ENCODE measurements around the gene GRM5.

The GRM5 gene

DNA sequence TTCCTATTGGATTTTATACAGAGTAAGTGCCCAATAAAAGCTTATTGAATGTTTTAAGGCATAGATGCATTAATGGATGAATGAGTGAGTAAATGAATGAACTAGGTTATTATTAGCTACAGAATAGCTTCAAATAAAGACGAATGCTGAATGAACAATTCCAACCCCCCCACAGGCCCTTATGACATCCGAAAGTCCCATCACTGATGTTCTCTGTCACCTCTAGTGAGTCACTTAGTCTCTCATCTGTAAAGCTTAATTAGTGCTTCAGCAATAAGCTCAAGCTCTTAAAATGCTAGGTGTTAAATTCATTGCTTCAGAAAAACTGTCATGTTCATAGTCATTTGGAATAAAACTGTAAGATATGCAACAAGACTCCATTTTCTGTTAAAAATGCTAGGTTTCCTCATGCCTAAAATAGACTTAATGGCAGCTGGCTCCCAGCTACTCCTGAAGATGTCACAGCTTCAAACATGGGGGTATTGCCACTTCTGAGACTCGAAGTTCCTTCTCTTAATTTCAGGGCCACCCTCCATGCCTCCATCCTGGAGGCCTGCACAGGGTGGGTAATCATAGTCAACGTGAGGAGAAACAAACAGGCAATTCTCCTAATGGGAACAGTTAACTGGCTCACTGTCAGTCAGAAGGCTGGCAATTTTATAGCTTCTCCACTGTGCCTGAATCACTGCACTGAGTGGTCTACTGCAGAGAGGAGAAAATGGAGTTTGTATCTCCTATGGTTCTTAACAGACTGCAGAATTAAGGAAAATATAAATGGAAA is 373.3 kb downstream of the GRM5 start:
- no peak for DNase-seq

DNA sequence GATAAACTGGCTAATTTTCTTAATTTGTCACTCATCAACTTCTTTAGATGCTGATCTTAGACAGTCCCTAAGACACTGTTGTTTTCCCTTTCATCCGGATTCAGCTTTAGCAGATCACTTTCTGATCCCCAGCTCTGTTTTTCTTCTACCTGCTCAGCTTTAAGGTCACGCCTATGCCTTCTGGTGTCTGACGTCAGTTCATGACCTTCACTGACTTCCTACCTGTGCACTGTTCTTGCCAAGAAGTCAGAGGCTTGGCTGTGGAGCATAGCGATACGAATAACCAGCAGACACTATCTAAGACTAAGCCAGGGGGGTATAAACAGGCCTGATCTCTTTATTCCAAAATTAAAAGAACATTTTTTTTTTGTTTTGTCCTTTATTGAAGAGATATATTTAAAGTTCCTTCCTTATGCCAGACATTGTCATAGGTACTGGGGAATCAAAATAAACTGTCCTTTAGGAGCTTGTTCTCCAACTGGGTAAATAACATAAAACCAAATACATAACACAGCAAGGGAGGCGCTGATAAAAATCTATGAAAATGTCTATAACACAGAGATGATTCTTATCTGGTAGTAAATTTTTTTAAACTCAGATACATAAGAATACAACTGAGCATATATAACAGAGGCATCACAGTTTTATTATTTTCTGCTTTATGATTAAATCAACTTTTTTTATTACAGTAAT is 376.1 kb downstream of the GRM5 start:
- no peak for DNase-seq

DNA sequence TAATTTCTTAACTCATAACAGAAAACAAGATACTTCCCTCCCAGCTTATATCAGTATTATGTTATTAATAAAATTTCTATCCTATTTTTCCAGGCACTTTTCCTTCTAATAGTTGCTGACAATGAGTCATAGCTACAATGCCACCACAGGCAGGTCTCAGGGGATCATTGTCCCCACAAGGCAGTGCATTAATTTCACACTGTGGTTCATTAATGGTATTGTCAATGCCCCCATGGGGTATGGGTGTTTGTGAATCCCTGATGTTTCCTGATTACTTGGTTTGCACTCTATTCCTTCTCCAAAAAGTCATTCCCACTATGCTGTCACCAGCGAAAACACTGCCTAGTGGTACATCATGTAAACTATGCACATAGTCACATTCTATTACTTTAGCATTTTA is 382.8 kb downstream of the GRM5 start:
- no peak for DNase-seq

DNA sequence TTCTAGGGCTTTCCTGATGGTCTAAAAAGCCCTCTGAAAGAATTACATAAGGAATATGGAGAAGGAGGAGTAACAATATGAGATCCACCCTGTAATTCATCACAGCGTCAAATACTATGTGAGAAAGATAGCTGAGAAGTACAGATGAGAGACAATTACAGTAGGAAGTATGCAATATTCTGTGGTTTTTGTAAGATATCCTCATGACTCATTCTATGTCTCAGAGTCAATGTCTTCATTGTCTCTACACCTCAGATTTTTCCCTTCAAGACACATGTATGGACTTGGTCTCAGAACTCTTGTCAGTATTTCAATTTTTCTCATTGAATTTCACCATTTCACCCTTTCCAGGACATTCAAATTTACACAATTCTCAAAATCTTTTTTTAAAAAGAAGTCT is 385.0 kb downstream of the GRM5 start:
- no peak for DNase-seq

DNA sequence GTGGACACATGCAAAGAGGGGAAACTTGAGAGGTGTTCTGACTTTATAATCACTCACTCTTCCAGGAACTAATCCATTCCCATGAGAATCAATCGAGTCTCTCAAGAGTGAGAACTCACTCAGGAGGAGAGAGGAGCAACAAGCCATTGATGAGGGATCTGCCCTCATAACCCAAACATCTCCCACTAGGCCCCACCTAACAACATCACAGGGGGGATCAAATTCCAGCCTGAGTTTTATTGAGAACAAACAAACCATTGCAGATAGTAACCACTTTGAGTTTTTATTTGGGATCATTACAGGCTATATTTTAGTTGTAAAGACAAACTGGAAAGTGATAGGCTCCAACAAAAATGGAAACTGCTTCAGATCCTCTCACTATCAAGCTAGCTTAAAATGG is 399.4 kb downstream of the GRM5 start:
- no peak for DNase-seq

DNA sequence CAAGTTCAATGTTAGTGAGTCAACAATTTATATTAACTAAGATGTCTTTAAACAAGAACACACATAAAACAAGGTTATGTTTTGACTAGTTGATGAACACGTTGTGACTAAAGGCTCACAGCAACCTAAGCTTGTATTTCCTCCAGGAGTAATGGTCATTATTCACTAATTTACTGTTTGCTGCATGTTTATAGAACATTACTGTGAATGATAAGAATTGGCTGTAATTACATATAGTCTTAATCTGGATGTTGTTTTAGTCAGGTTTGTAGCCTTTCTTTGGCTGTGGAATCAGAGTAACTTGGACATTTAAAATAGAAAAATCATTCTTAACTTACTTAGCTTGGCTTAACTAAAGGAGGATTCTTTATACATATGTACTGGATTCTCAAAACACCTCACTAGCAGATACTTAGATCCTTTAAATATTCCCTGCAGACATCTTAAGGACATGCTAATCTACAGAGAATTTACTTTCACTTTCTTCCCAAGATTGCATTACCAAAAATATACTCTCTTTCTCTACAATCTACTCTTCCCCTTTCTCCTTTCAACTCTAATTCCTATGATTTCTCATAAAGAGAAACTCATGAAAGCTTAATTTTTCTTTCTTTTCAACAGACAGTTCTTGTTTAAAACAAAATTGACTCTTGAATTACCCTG is 408.6 kb downstream of the GRM5 start:
- DNase-seq = no peak

DNA sequence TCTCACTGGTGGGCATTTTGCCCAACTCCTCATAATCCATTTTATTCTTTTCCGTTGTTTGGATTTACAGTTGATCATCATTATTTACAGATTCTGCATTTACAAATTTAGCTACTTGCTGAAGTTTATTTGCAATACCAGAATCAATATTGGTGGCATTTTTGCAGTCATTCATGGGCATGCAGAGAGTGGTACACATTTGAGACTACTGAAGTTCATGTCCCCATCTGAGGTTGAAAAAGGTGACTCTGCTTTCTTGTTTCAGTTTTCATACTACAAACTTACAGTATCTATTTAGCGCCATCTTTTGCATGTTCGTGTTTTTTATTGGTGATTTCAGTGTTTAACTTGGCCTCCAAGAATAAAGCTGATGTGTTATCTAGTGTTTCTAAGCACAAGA is 409.5 kb downstream of the GRM5 start:
- no peak for DNase-seq

DNA sequence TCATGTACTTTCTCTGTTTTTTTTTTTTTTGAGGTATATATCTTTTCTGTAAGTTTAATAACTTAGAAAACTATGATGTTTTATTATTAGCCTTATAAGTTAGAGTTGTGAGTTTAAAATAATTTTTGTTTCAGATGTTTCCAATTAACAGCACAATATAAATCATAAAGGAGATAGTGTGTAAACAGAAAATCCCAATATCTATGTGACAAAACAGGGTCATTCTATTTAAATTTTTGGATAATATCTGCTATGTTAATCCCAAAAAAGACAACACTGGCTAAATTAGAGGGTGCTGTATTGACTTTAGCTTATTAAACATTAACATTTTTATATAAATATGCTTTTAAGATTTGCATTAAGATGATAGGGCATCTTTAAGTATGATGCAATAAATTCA is 410.1 kb downstream of the GRM5 start:
- no peak for DNase-seq

DNA sequence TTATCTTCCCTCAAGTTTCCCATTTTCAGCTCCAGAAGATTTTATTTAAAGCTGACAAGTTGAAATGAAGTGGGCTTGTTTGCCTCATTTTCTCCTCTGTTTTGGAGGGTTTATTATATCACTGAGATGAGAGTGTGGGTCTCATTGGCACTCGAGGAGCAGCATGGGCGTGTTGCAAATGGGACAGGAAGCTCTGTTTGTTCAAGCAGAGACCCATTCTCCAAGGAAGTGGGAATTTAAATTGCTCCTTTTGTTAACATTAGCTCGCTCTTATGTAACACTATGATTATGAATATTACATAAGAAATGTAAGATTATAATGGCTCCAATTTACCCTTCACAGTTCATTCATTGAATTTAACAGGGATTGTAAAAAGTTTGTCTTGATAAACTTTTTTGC is 410.6 kb downstream of the GRM5 start:
- DNase-seq = no peak

DNA sequence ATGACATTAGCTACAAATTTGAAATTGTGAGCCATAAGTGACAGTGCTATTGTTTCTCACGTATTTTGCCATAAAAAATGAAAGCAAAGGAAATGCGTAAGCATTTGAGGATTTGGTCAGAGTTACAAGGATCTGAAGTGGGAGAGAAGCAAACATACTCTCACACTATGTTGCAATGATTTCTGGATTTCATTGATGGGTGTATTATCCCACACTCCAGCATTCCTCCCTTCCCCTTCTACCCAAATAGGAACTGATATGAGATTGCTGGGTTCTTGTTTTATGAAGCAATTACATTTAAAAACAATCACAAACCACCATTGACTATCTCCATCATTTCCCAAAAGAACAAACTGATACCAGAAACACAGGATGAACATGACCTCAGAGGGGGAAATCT is 414.2 kb downstream of the GRM5 start:
- no peak for DNase-seq

DNA sequence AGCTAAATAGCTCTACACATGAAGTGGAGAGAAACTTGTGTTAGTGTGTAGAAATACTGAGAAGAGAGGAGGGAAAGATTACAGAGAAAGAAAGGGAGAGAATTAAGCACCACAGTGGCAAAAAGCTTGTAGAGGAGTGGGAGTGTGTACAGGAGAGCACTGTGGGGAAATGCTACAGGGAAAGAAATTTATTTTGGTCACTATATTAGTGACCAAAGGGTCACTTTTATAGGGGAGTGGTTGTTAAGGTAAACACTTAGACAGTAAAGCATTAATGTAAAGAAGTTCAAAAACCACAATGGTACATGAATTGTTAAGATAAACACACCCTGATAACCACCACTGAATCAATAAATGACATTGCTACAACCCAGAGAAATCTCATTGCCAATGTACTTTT is 421.1 kb downstream of the GRM5 start:
- no peak for DNase-seq

DNA sequence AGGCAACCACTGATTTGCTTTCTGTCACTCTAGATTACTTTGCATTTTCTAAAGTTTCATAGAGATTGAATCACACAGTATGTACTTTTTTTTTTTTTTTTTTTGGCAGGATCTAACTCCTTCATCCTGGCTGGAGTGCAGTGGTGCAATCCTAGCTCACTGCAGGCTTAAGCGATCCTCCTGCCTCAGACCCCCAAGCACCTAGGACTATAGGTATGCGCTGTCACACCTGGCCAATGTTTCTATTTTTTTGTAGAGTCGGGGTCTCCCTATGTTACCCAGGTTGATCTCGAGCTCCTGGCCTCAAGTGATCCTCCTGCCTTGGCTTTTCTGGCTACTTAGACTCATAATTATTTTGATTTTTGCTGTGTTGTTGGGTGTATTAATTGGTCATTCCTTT is 433.6 kb downstream of the GRM5 start:
- DNase-seq = no peak

DNA sequence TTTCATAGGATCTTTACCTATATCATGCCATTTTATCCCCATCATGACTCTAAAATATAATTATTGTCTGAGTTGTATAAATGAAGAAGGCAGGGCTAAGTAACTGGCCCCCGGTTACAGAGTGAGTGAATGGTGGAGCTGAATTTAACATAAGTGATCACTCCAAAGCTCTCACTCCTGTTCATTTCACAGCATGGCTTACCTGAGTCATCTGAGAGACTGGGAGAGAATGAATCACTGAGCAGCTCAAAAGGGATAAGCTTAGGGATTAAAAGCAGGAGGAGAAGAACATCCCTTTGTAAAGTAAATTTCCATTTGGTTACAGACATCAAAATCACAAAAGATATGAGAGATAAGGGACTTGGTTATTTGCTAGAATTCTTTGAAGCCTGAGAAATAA is 434.3 kb downstream of the GRM5 start:
- DNase-seq = no peak

DNA sequence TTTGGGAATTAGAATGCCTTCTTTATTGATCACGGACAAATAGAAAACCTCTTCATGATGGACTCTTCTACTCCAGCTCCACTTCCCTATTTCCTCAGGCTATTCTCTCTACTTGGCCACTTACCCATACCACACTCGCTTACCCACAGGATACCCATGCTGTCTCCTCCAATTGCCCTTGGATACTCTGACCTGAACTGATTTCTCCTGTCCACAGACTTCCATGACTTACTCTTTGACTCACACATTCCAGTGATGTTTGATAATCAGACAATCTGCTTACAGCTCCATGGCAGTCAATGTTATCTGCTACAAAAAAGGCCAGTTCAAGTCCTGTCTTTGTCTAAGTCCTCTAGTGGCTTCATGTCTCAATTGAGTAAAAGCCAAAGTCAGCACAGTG is 436.3 kb downstream of the GRM5 start:
- no peak for DNase-seq

DNA sequence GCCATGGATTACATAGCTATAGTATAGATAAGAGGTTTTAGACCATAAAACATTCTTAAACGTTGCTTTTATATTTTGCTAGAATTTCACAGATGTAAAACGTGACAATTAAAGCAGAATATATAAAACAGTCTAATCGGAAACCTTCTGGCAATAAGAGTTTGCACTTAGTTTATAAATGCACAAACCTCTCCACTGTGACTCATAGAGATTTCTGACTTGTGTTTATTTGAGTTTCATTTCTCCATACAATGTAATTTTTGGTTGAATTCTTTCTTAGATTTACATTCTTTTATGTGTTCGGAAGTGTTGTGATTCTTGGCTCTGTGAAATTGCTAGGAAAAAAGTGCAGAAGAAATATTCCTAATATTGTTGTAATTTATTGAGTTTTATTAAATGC is 439.6 kb downstream of the GRM5 start:
- no peak for DNase-seq

DNA sequence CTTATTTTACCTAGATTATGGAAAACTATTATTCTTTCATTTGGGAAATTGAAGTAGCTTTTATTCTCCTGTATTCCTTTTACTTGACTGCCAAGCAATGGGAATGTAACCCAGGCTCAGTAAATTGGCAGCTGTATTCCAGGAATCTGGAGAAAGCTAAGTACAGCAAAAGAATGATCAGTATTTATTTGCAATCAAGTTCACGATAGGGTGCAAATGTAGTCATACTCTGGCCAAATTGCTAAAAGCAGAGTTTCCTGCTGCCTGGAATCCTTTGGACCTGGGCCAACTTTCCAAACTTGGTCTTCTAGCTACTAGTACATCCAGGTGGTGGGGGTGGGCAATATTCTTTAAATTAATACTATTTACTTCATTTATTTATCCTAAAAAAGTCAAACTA is 442.3 kb downstream of the GRM5 start:
- no peak for DNase-seq

DNA sequence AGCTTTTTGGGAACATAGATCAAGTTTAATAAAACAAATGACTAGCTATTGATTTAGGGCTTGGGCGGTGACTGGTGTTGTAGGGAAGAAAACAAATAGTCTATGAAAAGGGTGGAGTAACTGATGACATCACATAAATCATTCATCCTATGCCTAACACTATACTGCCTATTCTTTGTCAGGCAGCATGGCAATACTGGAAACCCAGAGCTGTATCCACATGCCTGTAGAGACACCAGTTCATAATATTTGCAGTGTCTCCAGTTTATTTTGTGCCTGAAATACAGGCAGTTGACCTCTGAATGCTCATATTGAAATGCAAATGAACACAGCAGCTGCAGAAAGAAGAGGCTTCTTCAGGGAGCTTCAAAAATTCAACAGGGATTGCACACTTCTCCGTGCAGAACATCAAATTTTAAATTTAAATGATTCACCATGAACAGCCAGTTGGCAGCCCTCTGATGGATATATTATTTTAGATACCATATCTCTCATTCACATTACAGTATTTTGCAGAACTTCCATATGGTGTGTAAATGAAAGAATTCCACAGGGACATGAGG is 445.1 kb downstream of the GRM5 start:
- no peak for DNase-seq

DNA sequence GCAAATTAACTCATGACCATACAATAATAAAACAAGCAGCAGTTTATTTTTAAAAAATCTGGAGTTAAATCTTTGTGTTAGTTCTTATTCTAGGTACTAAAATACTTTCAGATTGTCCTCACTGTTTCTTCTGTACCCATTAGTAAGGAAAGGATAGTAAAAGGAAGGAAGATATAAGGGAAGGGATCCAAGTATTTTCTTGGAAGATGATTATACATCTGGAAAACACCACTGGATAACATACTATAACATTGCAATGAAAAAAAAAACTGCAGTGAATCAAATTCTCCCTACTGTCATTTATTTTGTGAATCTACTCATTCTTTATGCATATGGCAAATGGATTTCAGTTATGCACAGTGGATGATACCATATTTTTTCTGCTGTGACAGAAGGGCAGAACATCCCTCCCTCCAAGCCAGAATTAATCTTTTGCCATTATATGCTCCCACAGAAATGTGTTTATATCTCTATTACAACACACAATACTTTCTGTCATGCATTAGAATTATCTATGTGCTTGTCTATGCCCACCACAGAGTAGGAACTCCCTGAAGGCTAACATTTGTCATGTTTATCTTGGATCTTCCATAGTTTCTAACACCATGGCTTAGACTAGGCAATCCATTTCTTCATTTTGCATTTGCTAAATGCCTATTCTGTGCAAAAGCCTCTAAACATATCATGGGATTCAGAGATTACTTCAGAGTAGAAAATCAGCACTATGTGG is 446.0 kb downstream of the GRM5 start:
- no peak for DNase-seq

DNA sequence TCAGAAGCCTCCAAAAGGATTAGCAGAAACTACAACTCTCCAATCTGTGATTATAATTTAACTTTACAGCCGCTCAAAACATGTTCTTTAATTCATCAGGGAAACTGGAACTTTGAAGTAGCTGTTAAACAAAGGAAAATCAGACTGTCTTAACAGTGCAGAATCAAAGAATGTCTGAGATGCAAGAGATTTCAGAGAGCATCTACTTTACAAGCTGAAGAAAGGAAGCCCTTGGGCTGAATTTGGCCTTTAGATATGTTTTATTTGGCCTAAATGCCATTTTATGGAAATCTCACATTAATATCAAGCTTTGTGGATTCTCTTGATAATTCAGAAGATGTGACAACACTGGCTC is 446.7 kb downstream of the GRM5 start:
- DNase-seq = no peak

DNA sequence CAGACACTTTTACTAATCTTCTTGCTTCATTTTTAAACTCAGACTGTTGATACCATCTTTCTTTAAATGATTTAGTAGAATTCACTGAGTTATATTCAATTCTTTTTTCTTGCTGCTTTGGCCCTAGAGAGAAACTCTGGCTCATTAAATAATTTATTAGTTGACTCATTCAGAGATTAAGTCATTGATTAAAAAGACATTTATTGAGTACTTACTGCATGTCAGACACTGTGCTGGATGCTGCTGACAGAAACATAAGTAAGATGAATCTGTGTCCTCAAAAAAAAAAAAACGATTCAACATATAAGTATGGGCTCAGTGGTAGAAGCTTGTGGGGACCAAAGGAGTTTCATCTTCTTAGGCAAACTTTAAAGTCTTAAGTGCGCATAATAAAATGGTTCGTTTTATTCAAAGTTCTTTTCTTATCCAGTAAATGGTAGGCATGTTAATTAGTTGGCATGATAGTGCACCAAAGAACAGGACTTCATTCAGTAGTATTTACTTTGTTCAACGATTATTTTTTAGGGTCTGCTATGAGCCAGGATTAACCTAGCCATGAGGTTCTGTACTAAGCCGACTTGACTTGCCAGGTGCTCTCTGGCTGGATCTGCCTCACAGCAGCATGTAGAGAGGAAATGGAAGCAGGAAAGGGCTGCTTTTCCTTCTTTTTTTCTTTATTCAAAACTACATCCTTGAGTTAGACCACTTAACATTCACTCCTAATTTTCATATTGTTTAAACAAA is 447.3 kb downstream of the GRM5 start:
- DNase-seq = no peak

DNA sequence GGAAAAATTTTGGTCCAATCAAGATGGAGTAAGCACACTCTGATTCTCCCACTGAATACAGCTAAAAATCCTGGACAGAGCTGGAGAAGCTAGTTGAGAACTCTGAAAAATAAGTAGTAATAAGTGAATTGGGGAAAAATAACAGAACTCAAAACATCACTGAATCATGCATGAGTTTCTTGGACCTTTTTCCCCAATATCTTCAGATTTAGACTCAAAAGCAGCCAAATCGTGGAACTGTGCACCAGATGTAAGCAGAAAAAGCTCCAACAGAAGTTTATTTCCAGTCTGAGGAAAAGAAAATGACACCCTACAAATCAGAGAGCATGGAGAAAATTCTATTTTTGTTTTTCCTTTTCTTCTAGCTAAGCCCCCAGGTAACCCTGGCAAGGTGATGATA is 448.6 kb downstream of the GRM5 start:
- DNase-seq = no peak

DNA sequence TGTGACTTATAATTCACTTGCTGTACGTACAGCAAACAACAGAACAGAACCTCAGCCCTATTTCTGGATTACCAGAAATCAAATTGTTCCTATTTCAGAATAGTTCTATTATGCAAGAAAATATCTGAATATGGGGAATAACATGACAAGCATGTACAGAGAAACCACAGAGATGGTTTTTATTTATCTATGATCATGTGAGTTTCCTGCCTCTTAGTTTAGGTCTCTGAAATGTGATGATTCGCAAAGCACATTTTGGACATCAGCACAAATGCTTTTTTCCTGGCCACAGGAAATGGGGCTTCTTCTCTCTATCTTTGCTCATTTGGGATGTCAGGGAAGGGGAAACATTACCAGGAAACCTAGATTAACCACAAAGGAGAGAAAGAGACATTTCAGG is 461.5 kb downstream of the GRM5 start:
- DNase-seq = no peak
